WI38 (cell line): ENCODE measurements around the gene ITGB1BP1.
"Not testable (repeated sequence)": the region's sequence is repeated elsewhere in the genome, so short reads cannot be mapped to it uniquely, and the experiment has no call there.

ENCODE experiments used
- H3K4me3 ChIP-seq: 2 replicates; pipeline ENCODE4 v1.5.1; 2011; ENCODE audit warnings: low read depth, mild to moderate bottlenecking, control low read depth, low read length
- CTCF ChIP-seq: IDR thresholded peaks from 2 replicates; pipeline ENCODE4 v1.5.1; 2012; ENCODE audit warnings: low read depth, mild to moderate bottlenecking, control low read depth, low read length

ITGB1BP1 gene

GRCh38 chr2:9400268-9401058 lies 22.9 kb downstream of the ITGB1BP1 start:
- no peak overlapping the region for H3K4me3 ChIP-seq
- TF ChIP-seq CTCF: no peak

GRCh38 chr2:9398881-9399780 lies 24.2 kb downstream of the ITGB1BP1 start:
- TF ChIP-seq CTCF: no peak

GRCh38 chr2:9398251-9398650 lies 25.1 kb downstream of the ITGB1BP1 start:
- H3K4me3 ChIP-seq: not testable (repeated sequence)

More at GRCh38 chr2:9398881-9399780, 24.2 kb downstream of the ITGB1BP1 start:
- H3K4me3 ChIP-seq: no peak overlapping the region

- H3K4me3 ChIP-seq: no peak overlapping the region
- TF ChIP-seq CTCF: no peak
These were observed 26.1 kb downstream of the ITGB1BP1 start for GRCh38 chr2:9397201-9397600.

- TF ChIP-seq CTCF: no peak
These were observed 28.5 kb downstream of the ITGB1BP1 start for GRCh38 chr2:9394816-9395215.

GRCh38 chr2:9392898-9393765 lies 30.2 kb downstream of the ITGB1BP1 start:
- no peak overlapping the region for H3K4me3 ChIP-seq
- TF ChIP-seq CTCF: no peak

More at GRCh38 chr2:9394816-9395215, 28.5 kb downstream of the ITGB1BP1 start:
- H3K4me3 ChIP-seq: no peak overlapping the region

GRCh38 chr2:9391961-9392720 lies 31.2 kb downstream of the ITGB1BP1 start:
- no peak for TF ChIP-seq CTCF
- no peak overlapping the region for H3K4me3 ChIP-seq
